ENCODE data around the gene MTNR1A. TPM values are rescaled to one million over a fixed set of nuclear protein-coding genes. Genes with fewer than 3 reads are reported as not detected.

The MTNR1A gene
- total RNA-seq, 2 donors from 2014 or later: not detected

- Histone ChIP-seq H3K27ac (no peak overlapping the region), H3K9me3 (no peaks in the 10 kb centered on the region), H3K27me3 (no peaks in the 10 kb centered on the region), H3K36me3 (no peaks in the 10 kb centered on the region), H3K4me3 (peak overlapping the region in 1 of 2 donors; percentile 29), H3K4me1 (no peaks in the 10 kb centered on the region)
- TF ChIP-seq CTCF (IDR thresholded peaks at IDR 0.05): no peak
- no peak for DNase-seq (ENCODE audit: low spot score)
These were observed 69.8 kb downstream of the MTNR1A start for GRCh38 chr4:186485561-186486062.

GRCh38 chr4:186485150-186485549, 70.2 kb downstream of the MTNR1A start:
- peak overlapping the region in 1 of 2 donors; percentile 29 for H3K4me3 ChIP-seq
- no peaks in the 10 kb centered on the region for H3K4me1 ChIP-seq

GRCh38 chr4:186483656-186484055, 71.7 kb downstream of the MTNR1A start:
- no peak for TF ChIP-seq CTCF (IDR thresholded peaks at IDR 0.05)
- Histone ChIP-seq H3K36me3 (no peaks in the 10 kb centered on the region), H3K4me3 (no peak overlapping the region), H3K4me1 (no peaks in the 10 kb centered on the region), H3K27ac (no peak overlapping the region), H3K9me3 (no peaks in the 10 kb centered on the region), H3K27me3 (no peaks in the 10 kb centered on the region)
- no peak for DNase-seq (ENCODE audit: low spot score)

More at GRCh38 chr4:186485150-186485549, 70.2 kb downstream of the MTNR1A start:
- no peak for DNase-seq (ENCODE audit: low spot score)
- no peaks in the 10 kb centered on the region for H3K9me3 ChIP-seq
- no peak for TF ChIP-seq CTCF (IDR thresholded peaks at IDR 0.05)
- H3K36me3 ChIP-seq: no peaks in the 10 kb centered on the region
- H3K27me3 ChIP-seq: no peaks in the 10 kb centered on the region
- no peak overlapping the region for H3K27ac ChIP-seq

Other genes with a start within 250 kb of the MTNR1A start
- gene FAT1, start 168.3 kb upstream of the MTNR1A start, total RNA-seq: 10 to 100 TPM; 70.3 to 89.5 TPM

All from right atrium auricular region (tissue), 2 donors.